GM21367 (cell line): ENCODE measurements around the gene OR1M1.
"Not testable (repeated sequence)": the region's sequence is repeated elsewhere in the genome, so short reads cannot be mapped to it uniquely, and the experiment has no call there.

Experiments used
- ATAC-seq: cut with Tn5 transposase; IDR thresholded peaks from one replicate; pipeline ENCODE4 v1.9.1; 2021; ENCODE audit not compliant: unreplicated experiment

Gene OR1M1

GRCh38 chr19:9086761-9087160 is at the start of gene OR1M1:
Gene OR1M1, plus strand, starts transcription at chr19:9087061. Its CDS starts 6,184 bp downstream, at chr19:9093245.
- ATAC-seq: no peak

- no peak for ATAC-seq
Observed at GRCh38 chr19:9037400-9038062, 49.3 kb upstream of the OR1M1 start.

GRCh38 chr19:9039728-9040127 is 47.1 kb upstream of the OR1M1 start:
- ATAC-seq: no peak

GRCh38 chr19:9040131-9040530 is 46.7 kb upstream of the OR1M1 start:
- no peak for ATAC-seq

GRCh38 chr19:9041023-9041422 is 45.8 kb upstream of the OR1M1 start:
- ATAC-seq: no peak

GRCh38 chr19:9043524-9043923 is 43.3 kb upstream of the OR1M1 start:
- ATAC-seq: no peak

- ATAC-seq: no peak
Observed at GRCh38 chr19:9044449-9044848, 42.4 kb upstream of the OR1M1 start.

- ATAC-seq: no peak
Observed at GRCh38 chr19:9046694-9047093, 40.2 kb upstream of the OR1M1 start.

- ATAC-seq: no peak
Observed at GRCh38 chr19:9052894-9053293, 34.0 kb upstream of the OR1M1 start.

- ATAC-seq: not testable (repeated sequence)
Observed at GRCh38 chr19:9053674-9054073, 33.2 kb upstream of the OR1M1 start.

GRCh38 chr19:9054207-9054606 is 32.7 kb upstream of the OR1M1 start:
- no peak for ATAC-seq

- ATAC-seq: no peak
Observed at GRCh38 chr19:9054765-9055164, 32.1 kb upstream of the OR1M1 start.

GRCh38 chr19:9056131-9056530 is 30.7 kb upstream of the OR1M1 start:
- not testable (repeated sequence) for ATAC-seq

- no peak for ATAC-seq
Observed at GRCh38 chr19:9057505-9058258, 29.2 kb upstream of the OR1M1 start.

GRCh38 chr19:9058905-9059667 is 27.8 kb upstream of the OR1M1 start:
- ATAC-seq: no peak

- no peak for ATAC-seq
Observed at GRCh38 chr19:9060564-9061340, 26.1 kb upstream of the OR1M1 start.

- no peak for ATAC-seq
Observed at GRCh38 chr19:9061879-9062278, 25.0 kb upstream of the OR1M1 start.

GRCh38 chr19:9065457-9066014 is 21.3 kb upstream of the OR1M1 start:
- ATAC-seq: no peak

GRCh38 chr19:9070066-9070465 is 16.8 kb upstream of the OR1M1 start:
- ATAC-seq: no peak

- ATAC-seq: not testable (repeated sequence)
Observed at GRCh38 chr19:9071720-9072119, 15.1 kb upstream of the OR1M1 start.

GRCh38 chr19:9073806-9074205 is 13.1 kb upstream of the OR1M1 start:
- ATAC-seq: no peak
